K562 (cell line): ENCODE measurements around the gene MARCHF5. TPM values are rescaled to one million over a fixed set of nuclear protein-coding genes. Genes with fewer than 3 reads are reported as not detected.

Source experiments
- CBFB ChIP-seq: sonication (generic); formaldehyde crosslinking; IDR thresholded peaks from 2 replicates; pipeline ENCODE4 v1.4.0; 2020; ENCODE audit warnings: mild to moderate bottlenecking, missing genetic modification reagents
- CSDE1 ChIP-seq, 2 experiments: fragments of 450-650 bp; IDR thresholded peaks; 2 replicates each; pipeline ENCODE4 v1.6.1; 2016; ENCODE audit warnings: mild to moderate bottlenecking in 1 of 2
- LEF1 ChIP-seq: fragments of 450-650 bp; IDR thresholded peaks from 2 replicates; pipeline ENCODE4 v1.6.1; 2016; ENCODE audit warnings: mild to moderate bottlenecking
- NEUROD1 ChIP-seq: fragments of 150-350 bp; IDR thresholded peaks from 2 replicates; pipeline ENCODE4 v1.6.1; 2014; ENCODE audit warnings: borderline replicate concordance, low read length, low read depth; ENCODE audit not compliant: partially characterized antibody
- PHB ChIP-seq: fragments of 250-450 bp; sonication (Bioruptor Pico); IDR thresholded peaks from 2 replicates; pipeline ENCODE4 v1.5.0; 2021
- PHF8 ChIP-seq: fragments of 200-600 bp; sonication (generic); IDR thresholded peaks from 2 replicates; pipeline ENCODE4 v1.6.1; 2012; ENCODE audit warnings: mixed run types, mild to moderate bottlenecking, inconsistent platforms, low read length, moderate library complexity, borderline replicate concordance
- PRPF4 ChIP-seq: fragments of 200-400 bp; formaldehyde crosslinking; IDR thresholded peaks from one replicate; pipeline ENCODE4 v1.6.1; 2017; ENCODE audit warnings: low read length, low read depth, mild to moderate bottlenecking; ENCODE audit not compliant: insufficient read depth, poor library complexity, severe bottlenecking
- RBM34 ChIP-seq: fragments of 200-400 bp; formaldehyde crosslinking; IDR thresholded peaks from 2 replicates; pipeline ENCODE4 v1.6.1; 2018; ENCODE audit warnings: low read length, borderline replicate concordance; ENCODE audit not compliant: insufficient read depth
- U2AF2 ChIP-seq: fragments of 200-400 bp; formaldehyde crosslinking; optimal IDR thresholded peaks from 2 replicates; pipeline ENCODE3; 2017; ENCODE audit warnings: low read depth, mild to moderate bottlenecking, low read length
- ZFP91 ChIP-seq: sonication (generic); formaldehyde crosslinking; IDR thresholded peaks from 2 replicates; pipeline ENCODE4 v1.8.0; 2022; ENCODE audit warnings: mild to moderate bottlenecking, missing genetic modification reagents
- ZNF175 ChIP-seq: fragments of 200-800 bp; sonication (Bioruptor generic); IDR thresholded peaks from 2 replicates; pipeline ENCODE4 v1.6.1; 2016; ENCODE audit warnings: low read depth, mild to moderate bottlenecking, missing genetic modification characterization, missing compliant biosample characterization
- ZNF57 ChIP-seq: fragments of 450-650 bp; formaldehyde crosslinking; IDR thresholded peaks from 2 replicates; pipeline ENCODE4 v1.4.0; 2020; ENCODE audit warnings: mild to moderate bottlenecking, moderate library complexity
- ZNF609 ChIP-seq: sonication (generic); formaldehyde crosslinking; IDR thresholded peaks from 2 replicates; pipeline ENCODE4 v1.8.1; 2023; ENCODE audit warnings: missing genetic modification reagents, mild to moderate bottlenecking, borderline replicate concordance
- polyA plus RNA-seq, 8 experiments: library from polyadenylated mRNA; depleted of rRNA in 4 of 8; stranded (reverse) in 5 of 8; unstranded in 3 of 8; fragments of >200 nt; fragmentation: Nextera tagmentation in 2 of 8; fragmentation: Illumina TruSeq in 1 of 8; extraction: Ambion mirVana in 2 of 8; extraction: Trizol in 1 of 8; gene quantifications; 2 replicates each; pipeline versions ENCODE4 v1.2.1 to v1.2.3, GENCODE V29; 2011 to 2014; ENCODE audit warnings: inconsistent platforms in 1 of 8, missing spikeins in 1 of 8
- total RNA-seq, 7 experiments: library from RNA; depleted of rRNA in 6 of 7; stranded (reverse); fragments of >200 nt in 6 of 7; fragmentation: Illumina TruSeq in 2 of 7; extraction: Trizol in 2 of 7; gene quantifications; 2 replicates each; pipeline versions ENCODE4 v1.2.1 to v1.2.3, GENCODE V29; 2011 to 2021; ENCODE audit warnings: low replicate concordance in 1 of 7

MARCHF5 gene
- total and polyA plus RNA-seq, 9 of the 15 experiments (the other 6 are each of a cell fraction or from before 2014, with no cell fraction given), result 3.4 to 27.2 (median 11.5) TPM

- TF ChIP-seq ZNF609 (CRISPR knock-in tag) (no peak), LEF1 (no peak), U2AF2 (no peak), ZNF57 (CRISPR knock-in tag) (no peak), PRPF4 (no peak), CBFB (CRISPR knock-in tag) (no peak), CSDE1 (IDR thresholded peaks at IDR 0.05) (no peak), ZNF175 (CRISPR knock-in tag) (no peak), NEUROD1 (no peak), RBM34 (no peak), ZFP91 (no peak), PHB (CRISPR knock-in tag) (no peak), PHF8 (no peak)
Measured at GRCh38 chr10:92263396-92263795, 27.6 kb upstream of the MARCHF5 start (continued).
